Body of pancreas (tissue), 4 donors: ENCODE measurements around the gene HSD17B7. TPM values are rescaled to one million over a fixed set of nuclear protein-coding genes. Genes with fewer than 3 reads are reported as not detected.

Experiments used
- ATAC-seq: fragments of 150-250 bp; one replicate; pipeline ENCODE4 v1.9.1; 2016
- DNase-seq, 4 donors: peaks; one replicate each; pipeline ENCODE4 v3.0.0-alpha.2; 2019
- H3K27ac ChIP-seq, 4 donors: fragments of 200-600 bp; sonication (generic); 1 replicate in 3 of 4; 2 replicates in 1 of 4; pipeline versions ENCODE4 v1.5.1 to v1.6.1; 2016 to 2019; ENCODE audit warnings: mild to moderate bottlenecking in 1 of 4, mixed read lengths in 1 of 4, moderate library complexity in 1 of 4
- H3K27me3 ChIP-seq, 2 donors: fragments of 200-600 bp; sonication (generic); one replicate each; pipeline ENCODE4 v1.6.0; 2016; ENCODE audit warnings: mild to moderate bottlenecking in 1 of 2
- H3K36me3 ChIP-seq, 2 donors: fragments of 200-600 bp; sonication (generic); replicated peaks in 1 of 2; 2 replicates each; pipeline ENCODE4 v1.5.1; 2016; ENCODE audit warnings: low read depth in 2 of 2; ENCODE audit not compliant: insufficient read depth in 1 of 2
- H3K4me1 ChIP-seq: fragments of 200-600 bp; sonication (generic); one replicate; pipeline ENCODE4 v1.6.0; 2016
- H3K4me3 ChIP-seq, 2 donors: fragments of 200-600 bp; sonication (generic); 1 replicate in 1 of 2; 2 replicates in 1 of 2; pipeline ENCODE4 v1.5.1; 2016 to 2019
- H3K9me3 ChIP-seq, 3 donors: fragments of 200-600 bp; sonication (generic); 1 replicate in 2 of 3; 2 replicates in 1 of 3; pipeline ENCODE4 v1.5.1; 2016
- POLR2A ChIP-seq, 3 donors: fragments of 450-650 bp; IDR thresholded peaks; one replicate each; pipeline ENCODE4 v1.6.1; 2016; ENCODE audit warnings: antibody characterized with exemption in 3 of 3, mild to moderate bottlenecking in 2 of 3
- WGBS, 2 donors: methylation state at CpG; one replicate each; pipeline ENCODE4 v1.1.5; 2017; 5-methylcytosine and 5-hydroxymethylcytosine counted together
- intact Hi-C: fragments of 100-400 bp; cut with DNase I; formaldehyde crosslinking; loops from one replicate; pipeline ENCODE4 v1.15.1; 2023
- total RNA-seq, 2 donors: library from RNA; depleted of rRNA; stranded (reverse); fragments of >200 nt; gene quantifications; one replicate each; pipeline ENCODE4 v1.1.0, GENCODE V29; 2016
- TF ChIP-seq, protein P1 (sequence below), 7 experiments: fragments of 450-650 bp in 4 of 7; fragments of 200-600 bp in 3 of 7; sonication (generic) in 3 of 7; IDR thresholded peaks; one replicate each; pipeline ENCODE4 v1.5.1; 2016 to 2019; ENCODE audit warnings: antibody characterized with exemption in 7 of 7

The HSD17B7 gene
- total RNA-seq, 2 donors from 2014 or later, result 9.9 to 17.5 TPM

DNA sequence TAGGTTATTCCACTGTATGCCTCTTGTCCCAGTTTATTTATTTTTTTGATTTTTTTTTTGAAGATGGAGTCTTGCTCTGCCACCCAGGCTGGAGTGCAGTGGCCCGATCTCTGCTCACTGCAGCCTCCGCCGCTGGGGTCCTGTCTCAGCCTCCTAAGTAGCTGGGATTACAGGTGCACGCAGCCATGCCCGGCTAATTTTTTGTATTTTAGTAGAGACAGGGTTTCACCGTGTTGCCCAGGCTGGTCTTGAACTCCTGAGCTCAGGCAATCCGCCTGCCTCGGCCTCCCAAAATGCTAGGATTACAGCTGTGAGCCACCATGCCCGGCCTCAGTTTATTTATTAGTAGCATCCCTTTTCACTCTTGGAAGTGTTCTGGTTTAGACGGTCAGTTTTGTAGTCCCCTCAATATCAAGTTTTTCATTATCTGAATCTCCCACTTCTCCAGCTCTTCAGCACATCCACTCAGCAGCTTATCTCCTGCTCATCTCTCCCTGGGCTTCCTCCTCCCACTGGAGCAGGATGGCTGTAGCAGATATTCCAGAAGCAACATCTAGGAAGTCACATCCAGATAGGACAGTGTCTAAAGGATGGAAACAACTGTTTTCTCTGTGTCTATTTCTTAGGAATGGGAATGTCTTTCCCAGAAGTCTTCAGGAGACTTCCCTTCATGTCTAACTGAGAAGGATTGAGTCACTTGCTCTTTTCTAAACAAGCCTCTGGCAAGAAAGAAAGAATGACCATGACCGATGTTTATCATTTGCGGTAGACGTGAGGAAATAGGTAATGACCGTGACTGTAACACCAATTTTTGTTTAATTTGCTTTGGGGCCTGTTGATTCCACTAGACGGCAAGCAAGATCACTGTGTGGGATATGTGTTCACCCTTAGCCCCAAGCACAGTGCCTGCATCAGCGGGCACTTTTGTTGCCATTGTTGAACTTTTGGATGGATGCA lies 56.0 kb downstream of the HSD17B7 start:
- Histone ChIP-seq H3K4me1 (no peaks in the 10 kb centered on the region), H3K4me3 (no peak overlapping the region), H3K27me3 (no peaks in the 10 kb centered on the region), H3K36me3 (no peaks in the 10 kb centered on the region), H3K27ac (no peak overlapping the region), H3K9me3 (no peaks in the 10 kb centered on the region)
- intact Hi-C loops, result no loop called here
- ATAC-seq, result no peak
- TF ChIP-seq, protein P1, sequence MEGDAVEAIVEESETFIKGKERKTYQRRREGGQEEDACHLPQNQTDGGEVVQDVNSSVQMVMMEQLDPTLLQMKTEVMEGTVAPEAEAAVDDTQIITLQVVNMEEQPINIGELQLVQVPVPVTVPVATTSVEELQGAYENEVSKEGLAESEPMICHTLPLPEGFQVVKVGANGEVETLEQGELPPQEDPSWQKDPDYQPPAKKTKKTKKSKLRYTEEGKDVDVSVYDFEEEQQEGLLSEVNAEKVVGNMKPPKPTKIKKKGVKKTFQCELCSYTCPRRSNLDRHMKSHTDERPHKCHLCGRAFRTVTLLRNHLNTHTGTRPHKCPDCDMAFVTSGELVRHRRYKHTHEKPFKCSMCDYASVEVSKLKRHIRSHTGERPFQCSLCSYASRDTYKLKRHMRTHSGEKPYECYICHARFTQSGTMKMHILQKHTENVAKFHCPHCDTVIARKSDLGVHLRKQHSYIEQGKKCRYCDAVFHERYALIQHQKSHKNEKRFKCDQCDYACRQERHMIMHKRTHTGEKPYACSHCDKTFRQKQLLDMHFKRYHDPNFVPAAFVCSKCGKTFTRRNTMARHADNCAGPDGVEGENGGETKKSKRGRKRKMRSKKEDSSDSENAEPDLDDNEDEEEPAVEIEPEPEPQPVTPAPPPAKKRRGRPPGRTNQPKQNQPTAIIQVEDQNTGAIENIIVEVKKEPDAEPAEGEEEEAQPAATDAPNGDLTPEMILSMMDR (IDR thresholded peaks at IDR 0.05), result no peak
- TF ChIP-seq POLR2A (IDR thresholded peaks at IDR 0.05), result no peak
- WGBS, 2 donors, result 79 to 82% methylated on average over 16 of the region's 16 CpGs
- DNase-seq, result no peak

DNA sequence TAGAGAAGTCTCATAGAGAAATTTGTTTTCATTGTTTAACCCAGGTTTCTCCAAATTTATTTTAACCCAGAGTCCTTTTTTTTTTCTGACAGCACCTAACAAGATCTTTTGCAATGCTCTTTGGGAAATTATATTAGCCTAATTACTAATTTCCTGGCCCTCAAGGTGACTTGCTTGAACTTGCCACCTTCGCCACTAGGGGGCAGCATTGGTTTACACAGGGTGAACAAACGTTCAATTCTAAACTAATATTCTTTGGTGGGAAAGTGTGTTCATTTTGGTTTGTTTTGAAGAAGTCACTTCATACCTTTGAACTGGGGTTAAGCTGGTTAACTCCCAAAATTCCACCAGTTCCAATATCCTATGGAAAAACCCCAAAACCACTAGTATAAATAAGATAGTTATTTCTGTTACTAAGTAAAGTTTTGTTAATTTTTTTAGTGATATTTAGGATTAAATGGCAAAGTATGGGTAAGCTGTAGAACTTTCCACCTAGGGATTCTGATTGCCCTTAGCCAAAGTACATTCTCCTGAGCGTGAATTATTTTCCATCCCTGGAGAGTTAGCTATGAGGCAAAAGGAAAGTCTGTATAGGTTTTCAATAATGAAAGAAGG lies 57.4 kb downstream of the HSD17B7 start:
- no peak for ATAC-seq

DNA sequence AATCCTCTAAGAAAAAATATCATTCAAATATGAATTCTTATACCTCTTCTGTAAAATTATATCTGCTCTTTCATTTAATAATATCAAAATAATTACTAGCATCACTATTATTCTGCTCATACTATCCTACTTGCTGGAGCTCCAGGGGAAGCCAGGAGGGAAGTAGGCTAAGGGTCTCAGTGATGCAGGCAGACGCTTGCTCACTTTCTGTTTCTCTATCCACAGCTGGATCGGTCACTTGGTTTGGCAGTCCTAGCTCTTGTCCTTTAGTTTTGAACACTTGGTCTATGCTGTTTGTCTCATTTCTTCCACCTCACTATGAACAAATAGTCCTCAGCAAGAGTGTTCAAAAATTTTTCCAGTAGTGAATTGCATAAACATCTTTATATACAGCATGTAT lies 59.2 kb downstream of the HSD17B7 start:
- Histone ChIP-seq H3K27ac (no peak overlapping the region), H3K4me3 (no peak overlapping the region), H3K9me3 (no peaks in the 10 kb centered on the region), H3K27me3 (no peaks in the 10 kb centered on the region), H3K4me1 (no peaks in the 10 kb centered on the region), H3K36me3 (no peaks in the 10 kb centered on the region)
- intact Hi-C loops, result loop anchor here (10.0 kb wide), 1 partner anchor 325 kb away; no protein-coding TSS in a partner anchor
- TF ChIP-seq, protein P1 (IDR thresholded peaks at IDR 0.05), result no peak
- TF ChIP-seq POLR2A (IDR thresholded peaks at IDR 0.05), result no peak
- ATAC-seq (no peak), DNase-seq (no peak)
- WGBS, 2 donors, result 66 to 72% methylated on average over 2 of the region's 2 CpGs

More for the DNA sequence above, 57.4 kb downstream of the HSD17B7 start:
- intact Hi-C loops, result no loop called here
- TF ChIP-seq POLR2A (IDR thresholded peaks at IDR 0.05), result no peak
- TF ChIP-seq, protein P1 (IDR thresholded peaks at IDR 0.05), result peak; percentile 71 to 99 (median 75)
- 3 to 4% methylated on average over 3 of the region's 3 CpGs for whole genome bisulfite sequencing, 2 donors
- no peaks in the 10 kb centered on the region for H3K27me3 ChIP-seq
- no peaks in the 10 kb centered on the region for H3K36me3 ChIP-seq
- peak; percentile 75 to 86 (median 78) for DNase-seq
- no peaks in the 10 kb centered on the region for H3K9me3 ChIP-seq
- H3K4me1 ChIP-seq, result no peaks in the 10 kb centered on the region
- H3K27ac ChIP-seq, result no peak overlapping the region
- no peak overlapping the region for H3K4me3 ChIP-seq

DNA sequence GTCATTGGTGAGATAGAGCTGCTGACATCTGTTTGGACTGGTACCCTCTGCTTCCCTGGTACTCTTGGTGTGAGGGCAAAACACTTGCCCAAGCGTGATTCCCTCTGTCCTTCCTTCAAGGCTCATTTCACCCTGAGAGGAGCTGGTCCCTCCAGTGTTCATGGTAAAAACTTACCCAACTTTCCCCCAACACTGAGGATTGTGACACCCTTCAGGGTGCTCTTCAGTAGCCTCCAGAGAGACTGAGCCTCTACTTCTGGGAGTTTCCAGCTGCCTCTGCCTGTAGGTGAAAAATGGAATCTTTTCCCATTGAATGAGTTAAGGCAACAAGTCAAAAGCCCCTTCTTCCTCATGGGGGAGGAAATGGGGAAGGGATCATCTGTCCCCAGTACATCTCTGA lies 60.8 kb downstream of the HSD17B7 start:
- Histone ChIP-seq H3K27ac (no peak overlapping the region), H3K27me3 (no peaks in the 10 kb centered on the region), H3K9me3 (no peaks in the 10 kb centered on the region), H3K4me3 (no peak overlapping the region), H3K36me3 (no peaks in the 10 kb centered on the region), H3K4me1 (no peaks in the 10 kb centered on the region)
- no peak for ATAC-seq
- TF ChIP-seq, protein P1 (IDR thresholded peaks at IDR 0.05), result no peak
- TF ChIP-seq POLR2A (IDR thresholded peaks at IDR 0.05), result no peak
- intact Hi-C loops, result loop anchor here (10.0 kb wide), 1 partner anchor 323 kb away; no protein-coding TSS in a partner anchor
- DNase-seq, result no peak
- 71 to 100% methylated on average over 1 of the region's 1 CpG for WGBS, 2 donors
